SIG-M5 (cell line): Measurements from ENCODE around the gene PHTF2.
"Not testable (repeated sequence)": the region's sequence is repeated elsewhere in the genome, so short reads cannot be mapped to it uniquely, and the experiment has no call there.

Experiments used
- DNase-seq: peaks from one replicate; lab custom pipeline; 2025; lab: John Stamatoyannopoulos, UW

The PHTF2 gene

DNA sequence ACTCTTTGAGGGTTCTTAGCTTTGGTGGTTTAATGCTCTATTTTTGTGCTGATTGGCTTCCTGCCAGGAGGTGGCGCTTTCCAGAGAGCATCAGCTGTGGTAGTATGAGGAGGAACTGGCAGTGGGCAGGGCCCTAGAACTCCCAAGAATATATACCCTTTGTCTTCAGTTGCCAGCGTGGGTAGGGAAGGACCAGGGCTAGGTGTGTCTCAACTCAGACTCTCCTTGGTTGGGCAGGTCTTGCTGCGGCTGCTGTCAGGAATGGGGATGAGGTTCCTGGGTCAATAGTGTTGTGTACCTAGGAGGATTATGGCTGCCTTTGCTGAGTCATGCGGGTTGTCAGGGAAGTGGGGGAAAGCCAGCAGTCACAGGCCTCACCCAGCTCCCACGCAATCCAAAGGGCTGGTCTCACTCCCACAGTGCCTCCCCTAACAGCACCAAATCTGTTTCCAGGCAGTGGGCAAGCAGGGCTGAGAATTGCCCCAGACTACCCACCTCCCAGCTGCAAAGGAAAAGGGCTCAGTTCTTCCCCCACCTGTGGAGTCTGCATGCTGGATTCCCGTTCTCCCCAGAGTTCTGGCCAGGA, 191.5 kb downstream of the PHTF2 start:
- DNase-seq: no peak

DNA sequence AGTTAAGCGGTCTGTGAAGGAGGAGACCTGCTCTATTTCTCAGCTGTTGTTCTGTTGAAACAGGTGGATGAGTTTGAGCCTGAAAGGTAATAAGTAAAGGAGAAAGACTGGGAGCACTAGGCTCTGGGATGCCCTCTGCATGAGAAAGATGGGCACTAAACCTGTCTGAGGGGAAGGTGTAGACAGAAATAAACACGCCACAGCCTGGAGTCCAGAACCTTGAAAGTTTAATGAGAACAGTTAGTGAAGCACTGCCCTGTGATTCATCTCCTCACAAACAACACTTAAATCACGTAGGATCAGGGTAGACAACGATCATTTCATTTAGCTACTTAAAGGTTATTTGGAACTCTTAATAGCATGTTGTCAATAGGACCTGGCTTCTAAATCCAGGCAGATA, 193.1 kb downstream of the PHTF2 start:
- no peak for DNase-seq

DNA sequence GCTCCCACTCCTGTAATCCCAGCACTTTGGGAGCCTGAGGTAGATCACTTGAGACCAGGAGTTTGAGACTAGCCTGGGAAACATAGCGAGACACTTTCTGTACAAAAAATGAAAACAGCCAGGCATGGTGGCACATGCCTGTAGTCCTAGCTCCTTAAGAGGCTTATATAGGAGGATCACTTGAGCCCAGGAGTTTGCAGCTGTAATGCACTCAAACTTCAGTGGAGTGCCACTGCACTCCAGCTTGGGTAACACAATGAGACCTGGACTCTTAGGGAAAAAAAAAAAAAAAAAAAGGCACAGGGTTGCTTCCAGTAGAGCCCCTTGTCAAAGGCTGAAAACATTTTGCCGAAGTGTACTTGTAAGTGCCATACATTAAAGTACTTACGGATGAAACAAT, 195.3 kb downstream of the PHTF2 start:
- DNase-seq: no peak

DNA sequence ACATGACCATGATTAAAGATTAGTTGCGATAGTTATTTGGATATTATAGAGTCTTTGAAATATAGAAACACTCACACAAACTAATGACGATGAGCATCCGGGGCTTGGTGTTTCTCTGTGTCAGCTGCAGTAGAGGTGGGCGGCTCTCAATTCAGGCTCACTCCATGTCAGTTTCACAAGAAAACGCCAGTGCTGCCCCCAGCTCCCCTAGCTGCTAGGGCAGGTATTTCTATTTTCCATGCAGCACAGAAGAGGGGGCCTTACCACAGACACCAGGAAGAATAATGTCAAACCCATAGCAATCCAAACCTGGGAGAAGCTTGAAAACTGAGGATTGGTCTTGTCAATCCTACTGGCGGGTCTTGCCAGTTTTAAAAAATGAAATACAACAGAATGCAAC, 197.1 kb downstream of the PHTF2 start:
- no peak for DNase-seq

DNA sequence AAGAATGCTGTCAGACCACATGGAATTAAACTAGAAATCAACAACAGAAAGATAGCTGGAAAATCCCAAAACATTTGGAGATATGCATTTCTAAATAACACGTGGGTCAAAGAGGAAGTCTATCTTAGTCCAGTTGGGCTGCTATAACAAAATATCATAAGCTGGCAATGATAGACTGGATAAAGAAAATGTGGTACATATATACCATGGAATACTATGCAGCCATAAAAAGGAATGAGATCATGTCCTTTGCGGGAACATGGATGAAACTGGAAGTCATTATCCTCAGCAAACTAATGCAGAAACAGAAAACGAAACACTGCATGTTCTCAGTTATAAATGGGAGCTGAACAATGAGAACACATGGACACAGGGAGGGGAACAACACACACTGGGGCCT, 200.6 kb downstream of the PHTF2 start:
- DNase-seq: not testable (repeated sequence)

DNA sequence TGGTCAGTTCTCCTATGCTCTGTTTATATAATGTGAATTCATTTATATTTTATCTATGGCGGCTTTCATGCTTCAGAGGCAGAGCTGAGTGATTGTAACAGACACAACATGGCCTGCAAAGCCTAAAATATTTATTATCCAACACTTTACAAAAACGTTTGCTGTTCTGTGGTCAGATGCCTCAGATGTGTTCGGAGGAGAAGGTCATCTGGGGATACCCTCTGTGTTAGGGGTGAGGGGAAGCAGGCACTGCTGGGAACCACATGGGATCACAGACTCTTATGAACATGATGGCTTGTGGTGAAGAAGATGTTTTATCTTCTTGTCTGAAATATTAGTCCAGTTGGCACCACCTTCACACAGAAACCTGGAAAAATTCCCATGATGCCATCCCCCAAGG, 203.4 kb downstream of the PHTF2 start:
- DNase-seq: no peak

DNA sequence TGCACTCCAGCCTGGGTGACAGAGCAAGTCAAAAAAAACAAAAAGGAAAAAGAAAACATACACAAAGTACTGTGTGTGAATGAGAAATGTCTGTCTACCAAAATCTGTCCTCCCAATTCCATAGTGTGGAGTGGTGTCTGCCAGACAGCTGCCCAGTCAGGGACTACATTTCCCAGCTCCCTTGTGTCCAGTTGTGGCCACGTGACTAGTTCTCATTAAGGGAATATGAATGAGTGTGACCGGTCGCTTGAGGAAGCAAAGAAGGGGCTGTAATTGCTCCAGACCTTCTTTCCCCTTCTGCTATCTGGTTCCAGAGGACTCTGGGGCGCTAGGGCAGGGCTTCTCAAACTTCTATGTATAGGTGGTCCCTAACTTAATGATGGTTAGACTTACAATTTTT, 204.1 kb downstream of the PHTF2 start:
- no peak for DNase-seq

DNA sequence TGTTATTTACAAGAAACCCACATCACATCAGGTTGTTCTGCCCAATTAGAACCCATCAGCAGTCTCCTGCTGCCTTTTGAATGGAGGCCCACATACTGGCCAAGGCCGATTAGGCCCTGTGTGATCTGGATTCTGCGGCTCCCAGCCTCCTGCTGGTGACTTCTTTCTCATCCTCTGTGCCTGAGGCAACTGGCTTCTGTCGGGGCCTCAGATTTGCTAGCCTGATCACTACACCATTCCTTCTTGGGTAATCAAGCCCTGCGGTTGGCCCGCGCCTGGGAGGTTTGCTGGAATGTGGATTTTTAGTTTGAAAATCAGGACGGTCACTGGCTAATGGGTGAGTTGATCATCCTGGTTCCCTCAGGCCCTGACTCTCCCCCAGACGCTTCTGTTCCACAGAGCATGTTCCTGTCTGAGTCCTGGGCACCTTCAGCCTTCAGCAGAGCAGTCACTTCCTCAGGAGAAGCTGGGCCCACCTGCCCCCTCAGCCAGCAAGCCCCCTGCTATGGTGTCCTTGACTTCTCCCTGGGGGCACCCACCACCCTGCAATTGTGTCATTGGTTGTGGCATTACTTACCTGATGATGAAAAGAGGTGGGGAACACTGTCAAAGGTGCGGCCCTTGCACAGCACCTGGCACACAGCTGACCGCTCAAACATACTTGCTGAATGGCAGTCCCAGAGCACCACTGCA, 207.6 kb downstream of the PHTF2 start:
- DNase-seq: no peak
